BE2C (cell line): ENCODE measurements around the gene CFLAR.
"Not testable (repeated sequence)": the region's sequence is repeated elsewhere in the genome, so short reads cannot be mapped to it uniquely, and the experiment has no call there.

ENCODE experiments used
- DNase-seq: peaks from one replicate; pipeline ENCODE4 v3.0.0-alpha.2; 2020
- H3K27me3 ChIP-seq: fragments of 250-450 bp; sonication (Bioruptor Pico); 2 replicates; pipeline ENCODE4 v1.5.1; 2020; ENCODE audit warnings: mild to moderate bottlenecking
- H3K36me3 ChIP-seq: fragments of 250-450 bp; sonication (Bioruptor Pico); 2 replicates; pipeline ENCODE4 v1.5.1; 2020; ENCODE audit warnings: mild to moderate bottlenecking
- H3K4me1 ChIP-seq: fragments of 250-450 bp; sonication (Bioruptor Pico); 2 replicates; pipeline ENCODE4 v1.5.1; 2020
- H3K4me3 ChIP-seq: 2 replicates; pipeline ENCODE4 v1.5.1; 2011; ENCODE audit warnings: low read depth, low read length
- H3K9me3 ChIP-seq: fragments of 250-450 bp; sonication (Bioruptor Pico); 2 replicates; pipeline ENCODE4 v1.5.1; 2020
- CTCF ChIP-seq: IDR thresholded peaks from 2 replicates; pipeline ENCODE4 v1.5.1; 2012; ENCODE audit warnings: mild to moderate bottlenecking, low read depth, low read length

CFLAR gene

GRCh38 chr2:201138401-201138970 lies 22.5 kb downstream of the CFLAR start:
- H3K9me3 ChIP-seq = no peaks in the 10 kb centered on the region
- no peak overlapping the region for H3K4me3 ChIP-seq
- TF ChIP-seq CTCF = no peak
- H3K4me1 ChIP-seq = no peaks in the 10 kb centered on the region
- DNase-seq = no peak
- peaks cover 11% of the 10 kb centered on the region; the same call in 1 of the 2 replicates for H3K36me3 ChIP-seq
- H3K27me3 ChIP-seq = no peaks in the 10 kb centered on the region

GRCh38 chr2:201138986-201139781 lies 23.2 kb downstream of the CFLAR start:
- DNase-seq, H3K4me3 ChIP-seq, H3K9me3 ChIP-seq, H3K4me1 ChIP-seq, H3K27me3 ChIP-seq: not testable (repeated sequence)
- peaks cover 11% of the 10 kb centered on the region; the same call in 1 of the 2 replicates for H3K36me3 ChIP-seq

GRCh38 chr2:201139836-201140604 lies 24.1 kb downstream of the CFLAR start:
- no peaks in the 10 kb centered on the region for H3K27me3 ChIP-seq
- TF ChIP-seq CTCF = no peak
- no peaks in the 10 kb centered on the region for H3K9me3 ChIP-seq
- no peak overlapping the region for H3K4me3 ChIP-seq
- peaks cover 11% of the 10 kb centered on the region; the same call in 1 of the 2 replicates for H3K36me3 ChIP-seq
- H3K4me1 ChIP-seq = no peaks in the 10 kb centered on the region
- DNase-seq = no peak

GRCh38 chr2:201144101-201145051 lies 28.4 kb downstream of the CFLAR start:
- Histone ChIP-seq H3K9me3 (no peaks in the 10 kb centered on the region), H3K36me3 (no peaks in the 10 kb centered on the region), H3K27me3 (no peaks in the 10 kb centered on the region), H3K4me3 (no peak overlapping the region), H3K4me1 (no peaks in the 10 kb centered on the region)
- DNase-seq = no peak
- no peak for TF ChIP-seq CTCF

GRCh38 chr2:201148434-201148990 lies 32.5 kb downstream of the CFLAR start:
- no peak overlapping the region for H3K4me3 ChIP-seq
- H3K4me1 ChIP-seq = peaks cover 4% of the 10 kb centered on the region
- H3K27me3 ChIP-seq = no peaks in the 10 kb centered on the region
- H3K9me3 ChIP-seq = no peaks in the 10 kb centered on the region
- no peak for TF ChIP-seq CTCF
- no peak for DNase-seq
- H3K36me3 ChIP-seq = peaks cover 2% of the 10 kb centered on the region; the same call in 1 of the 2 replicates
